ENCODE data around the gene DNAJC1.

DNA sequence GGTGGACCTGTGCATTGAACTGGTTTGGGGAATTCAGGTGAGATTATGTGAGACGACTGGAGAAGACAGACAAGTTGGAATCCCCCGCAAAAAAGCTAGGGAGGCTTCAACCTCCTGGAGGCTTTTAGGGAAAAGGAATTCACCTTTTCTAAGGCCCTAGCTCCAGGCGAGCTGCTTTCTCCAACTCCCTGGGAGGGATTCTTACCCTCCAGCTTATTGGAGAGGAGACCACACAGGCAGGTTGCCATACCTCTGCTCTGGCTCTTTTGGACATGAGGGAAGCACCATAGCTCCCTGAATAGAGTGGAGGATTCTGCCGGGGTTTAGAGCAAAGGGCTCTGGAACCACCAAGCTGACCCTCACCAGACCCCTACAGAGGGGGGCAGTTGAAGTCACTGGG, 255.7 kb downstream of the DNAJC1 start:
- TF ChIP-seq, protein P1, sequence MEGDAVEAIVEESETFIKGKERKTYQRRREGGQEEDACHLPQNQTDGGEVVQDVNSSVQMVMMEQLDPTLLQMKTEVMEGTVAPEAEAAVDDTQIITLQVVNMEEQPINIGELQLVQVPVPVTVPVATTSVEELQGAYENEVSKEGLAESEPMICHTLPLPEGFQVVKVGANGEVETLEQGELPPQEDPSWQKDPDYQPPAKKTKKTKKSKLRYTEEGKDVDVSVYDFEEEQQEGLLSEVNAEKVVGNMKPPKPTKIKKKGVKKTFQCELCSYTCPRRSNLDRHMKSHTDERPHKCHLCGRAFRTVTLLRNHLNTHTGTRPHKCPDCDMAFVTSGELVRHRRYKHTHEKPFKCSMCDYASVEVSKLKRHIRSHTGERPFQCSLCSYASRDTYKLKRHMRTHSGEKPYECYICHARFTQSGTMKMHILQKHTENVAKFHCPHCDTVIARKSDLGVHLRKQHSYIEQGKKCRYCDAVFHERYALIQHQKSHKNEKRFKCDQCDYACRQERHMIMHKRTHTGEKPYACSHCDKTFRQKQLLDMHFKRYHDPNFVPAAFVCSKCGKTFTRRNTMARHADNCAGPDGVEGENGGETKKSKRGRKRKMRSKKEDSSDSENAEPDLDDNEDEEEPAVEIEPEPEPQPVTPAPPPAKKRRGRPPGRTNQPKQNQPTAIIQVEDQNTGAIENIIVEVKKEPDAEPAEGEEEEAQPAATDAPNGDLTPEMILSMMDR (IDR thresholded peaks at IDR 0.05; ENCODE audit: low read length), result no peak
- TF ChIP-seq EZH2 (IDR thresholded peaks at IDR 0.05; ENCODE audit: borderline replicate concordance, low read length), result no peak
